GM19328 (cell line): ENCODE results near the gene PARVA.

ENCODE experiments used
- ATAC-seq: cut with Tn5 transposase; IDR thresholded peaks from one replicate; pipeline ENCODE4 v1.9.1; 2021; ENCODE audit warnings: mild to moderate bottlenecking, moderate library complexity; ENCODE audit not compliant: unreplicated experiment

The PARVA gene

DNA sequence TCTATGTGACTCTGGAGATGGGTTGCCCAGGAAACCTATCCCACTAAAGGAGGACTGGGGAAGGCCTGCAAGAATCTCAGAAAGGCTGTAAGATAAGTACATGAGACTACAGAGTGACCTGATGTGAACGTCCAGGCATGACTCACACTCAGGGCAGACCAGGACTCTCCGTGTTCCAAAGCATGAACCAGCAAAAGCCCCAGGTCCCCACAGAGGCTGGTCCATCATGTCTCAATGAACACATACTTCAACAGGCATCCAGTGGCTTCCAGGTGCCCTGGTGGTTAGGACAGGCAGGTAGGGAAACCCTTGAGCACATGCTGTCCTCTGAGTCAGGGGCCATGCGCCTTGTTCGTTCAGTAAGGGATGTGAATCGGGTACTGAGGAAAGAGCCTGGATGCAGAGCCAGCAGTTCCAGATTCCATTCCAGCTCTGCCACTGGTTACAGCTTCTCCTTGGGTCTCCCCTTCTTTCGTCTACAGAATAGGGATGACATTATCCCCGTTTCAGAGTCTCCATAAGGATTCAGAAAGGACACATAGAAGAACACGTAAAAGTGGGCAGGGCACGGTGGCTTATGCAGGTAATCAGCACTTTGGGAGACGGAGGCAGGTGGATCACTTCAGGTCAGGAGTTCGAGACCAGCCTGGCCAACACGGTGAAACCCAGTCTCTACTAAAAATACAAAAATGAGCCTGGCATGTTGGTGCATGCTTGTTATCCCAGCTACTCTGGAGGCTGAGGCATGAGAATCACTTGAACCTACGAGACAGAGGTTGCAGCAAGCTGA is 167.8 kb downstream of the PARVA start:
- no peak for ATAC-seq

GRCh38 chr11:12546122-12546521 is 168.8 kb downstream of the PARVA start:
- ATAC-seq = no peak

DNA sequence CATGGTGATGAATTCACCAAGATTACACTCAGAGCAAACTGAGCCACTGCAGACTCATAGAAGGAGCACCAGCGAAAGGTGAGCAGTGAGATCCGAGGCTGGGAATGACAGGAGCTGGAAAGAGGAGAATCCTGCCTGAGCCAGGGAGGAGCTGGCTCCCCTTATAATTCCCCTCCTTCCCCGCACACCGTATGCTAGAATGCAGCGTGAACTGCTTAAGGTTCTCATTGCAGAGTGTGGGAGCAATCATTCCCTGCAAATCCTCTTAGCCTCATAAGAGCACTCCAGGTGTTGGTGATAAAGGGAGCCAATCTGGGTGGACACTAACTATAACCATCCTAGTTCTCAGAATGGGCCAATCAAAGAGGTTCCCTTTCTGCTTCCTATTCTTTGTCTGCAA is 169.3 kb downstream of the PARVA start:
- ATAC-seq = no peak

DNA sequence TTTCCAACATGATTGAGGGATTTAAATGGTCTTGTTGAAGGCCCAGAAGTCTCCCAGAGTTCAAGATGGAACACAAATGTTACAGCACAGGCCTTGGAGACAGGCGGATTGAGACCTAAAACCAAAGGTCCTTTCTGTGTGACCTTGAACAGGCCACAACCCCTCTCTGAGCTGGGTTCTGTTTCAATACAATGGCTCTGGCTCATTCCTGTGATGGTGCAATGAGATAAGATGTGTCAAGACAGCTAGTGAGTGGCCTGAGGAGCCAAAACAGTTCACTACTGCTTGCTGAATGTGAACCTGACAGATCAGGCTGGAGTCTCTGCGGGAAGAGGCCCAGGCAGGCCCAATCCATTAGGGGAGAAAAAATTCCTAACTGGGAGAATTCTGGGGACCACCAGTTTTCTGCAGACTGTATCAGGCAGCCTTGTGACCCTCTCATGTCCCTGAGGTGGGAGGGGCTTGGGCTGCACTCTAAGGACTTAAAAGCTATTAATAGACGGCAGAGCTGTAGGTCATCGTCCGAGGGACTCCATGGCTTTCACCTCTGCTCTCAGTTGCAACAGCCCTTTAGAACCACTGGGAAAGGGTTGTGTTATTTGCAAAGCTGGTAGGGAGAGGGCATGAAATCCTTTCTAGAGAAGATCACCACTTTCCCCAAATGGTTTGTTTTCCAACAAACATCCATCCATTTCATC is 170.7 kb downstream of the PARVA start:
- ATAC-seq = no peak

DNA sequence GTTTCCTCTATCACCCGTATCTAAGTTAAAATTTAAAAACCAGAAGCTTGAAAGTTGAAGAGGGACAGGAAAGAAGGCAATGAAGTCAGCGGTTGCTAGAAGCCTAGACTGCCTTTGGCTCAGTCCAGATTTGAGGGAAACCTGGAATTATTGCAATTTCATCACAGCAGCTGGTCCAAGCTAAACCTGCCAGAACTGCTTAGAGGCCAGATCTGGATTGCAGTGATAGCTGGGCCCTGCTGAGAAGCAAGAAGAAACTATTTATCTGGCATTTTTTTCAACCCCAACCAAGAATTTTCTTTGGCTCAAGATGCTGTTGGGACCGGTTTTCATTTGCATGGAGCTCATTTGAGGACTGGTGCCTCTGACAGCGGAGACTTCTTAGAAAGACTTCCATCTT is 175.3 kb downstream of the PARVA start:
- ATAC-seq = no peak

GRCh38 chr11:12554122-12554521 is 176.8 kb downstream of the PARVA start:
- no peak for ATAC-seq

GRCh38 chr11:12556155-12556554 is 178.8 kb downstream of the PARVA start:
- no peak for ATAC-seq

DNA sequence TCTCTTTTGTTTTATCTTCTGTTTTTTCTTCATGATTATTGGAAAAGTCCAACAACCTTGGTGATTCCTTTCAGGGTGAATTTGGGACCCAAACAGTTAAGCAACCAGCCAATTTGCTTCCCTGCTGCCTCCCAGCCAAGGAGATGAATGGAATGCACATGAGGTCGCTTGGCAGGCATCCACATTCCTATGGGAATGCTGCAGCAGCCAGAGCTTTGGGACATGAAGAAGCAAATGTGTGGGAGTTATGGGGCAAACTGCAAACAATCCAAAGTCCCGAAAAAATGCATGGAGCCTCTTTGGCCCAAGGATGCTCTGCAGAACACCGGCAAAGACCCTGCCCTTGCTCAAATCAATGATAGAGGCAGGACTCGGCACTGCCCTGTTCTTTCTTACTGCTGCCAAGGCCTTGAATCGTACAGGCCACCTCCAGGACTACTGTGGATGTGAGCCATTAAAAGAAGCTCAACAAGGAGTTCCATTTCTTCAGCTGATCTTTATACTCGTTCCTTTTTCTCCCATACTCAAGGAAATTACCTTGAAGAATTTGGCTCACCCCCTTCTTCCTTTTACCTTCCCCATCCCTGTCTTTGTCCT is 179.5 kb downstream of the PARVA start:
- no peak for ATAC-seq

GRCh38 chr11:12559011-12559410 is 181.6 kb downstream of the PARVA start:
- ATAC-seq = no peak

DNA sequence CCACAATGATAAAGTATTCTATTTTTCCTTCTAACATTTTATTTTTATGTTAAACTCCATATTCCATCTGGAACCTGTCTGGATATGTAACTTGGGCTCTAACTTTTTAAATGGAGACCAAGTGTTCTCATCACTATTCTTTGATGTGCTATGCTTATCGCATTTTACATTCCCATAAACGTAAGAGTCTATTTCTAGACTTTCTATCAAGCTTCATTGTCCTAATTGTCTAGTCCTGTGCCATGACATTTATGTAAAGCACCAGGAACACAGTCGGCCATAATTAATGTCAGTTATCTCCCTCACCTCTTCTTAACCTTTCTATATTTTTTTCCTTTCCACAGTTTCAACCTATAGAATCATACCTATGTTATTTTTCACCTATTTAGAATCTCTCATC is 183.0 kb downstream of the PARVA start:
- ATAC-seq = no peak

GRCh38 chr11:12560861-12561260 is 183.5 kb downstream of the PARVA start:
- ATAC-seq = no peak

DNA sequence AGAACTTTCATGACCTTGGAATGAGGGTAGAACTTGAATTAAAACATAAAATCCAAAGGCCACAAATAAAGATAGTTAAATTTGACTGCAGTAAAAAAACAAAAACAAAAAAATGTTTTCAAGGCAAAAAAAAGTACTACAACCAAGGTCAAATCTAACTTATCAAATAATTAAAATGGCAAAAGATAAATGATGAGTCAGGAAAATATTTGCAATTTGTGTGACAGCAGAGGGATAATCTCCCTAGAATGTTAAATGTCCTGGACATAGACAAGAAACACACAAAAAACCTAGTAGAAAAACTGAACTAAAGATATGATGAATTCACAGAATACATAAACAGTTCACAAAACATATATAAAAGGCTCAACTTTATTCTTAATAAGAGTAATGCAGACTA is 186.6 kb downstream of the PARVA start:
- ATAC-seq = no peak

DNA sequence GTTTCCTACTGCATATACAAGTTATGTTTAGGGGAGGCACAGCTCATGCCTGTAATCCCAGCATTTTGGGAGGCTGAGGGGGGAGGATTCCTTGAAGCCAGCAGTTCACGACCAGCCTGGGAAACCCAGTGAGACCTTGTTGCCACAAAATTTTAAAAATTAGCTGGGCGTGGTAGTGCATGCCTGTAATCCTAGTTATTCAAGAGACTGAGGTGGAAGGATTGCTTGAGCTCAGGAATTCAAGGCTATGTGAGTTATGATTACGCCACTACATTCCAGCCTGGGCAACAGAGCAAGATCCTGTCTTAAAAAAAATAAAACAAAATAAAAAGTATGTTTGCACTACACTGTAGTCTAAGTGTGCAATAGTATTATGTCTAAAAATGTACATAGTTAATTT is 188.0 kb downstream of the PARVA start:
- ATAC-seq = no peak

GRCh38 chr11:12567746-12568460 is 190.5 kb downstream of the PARVA start:
- ATAC-seq = no peak

DNA sequence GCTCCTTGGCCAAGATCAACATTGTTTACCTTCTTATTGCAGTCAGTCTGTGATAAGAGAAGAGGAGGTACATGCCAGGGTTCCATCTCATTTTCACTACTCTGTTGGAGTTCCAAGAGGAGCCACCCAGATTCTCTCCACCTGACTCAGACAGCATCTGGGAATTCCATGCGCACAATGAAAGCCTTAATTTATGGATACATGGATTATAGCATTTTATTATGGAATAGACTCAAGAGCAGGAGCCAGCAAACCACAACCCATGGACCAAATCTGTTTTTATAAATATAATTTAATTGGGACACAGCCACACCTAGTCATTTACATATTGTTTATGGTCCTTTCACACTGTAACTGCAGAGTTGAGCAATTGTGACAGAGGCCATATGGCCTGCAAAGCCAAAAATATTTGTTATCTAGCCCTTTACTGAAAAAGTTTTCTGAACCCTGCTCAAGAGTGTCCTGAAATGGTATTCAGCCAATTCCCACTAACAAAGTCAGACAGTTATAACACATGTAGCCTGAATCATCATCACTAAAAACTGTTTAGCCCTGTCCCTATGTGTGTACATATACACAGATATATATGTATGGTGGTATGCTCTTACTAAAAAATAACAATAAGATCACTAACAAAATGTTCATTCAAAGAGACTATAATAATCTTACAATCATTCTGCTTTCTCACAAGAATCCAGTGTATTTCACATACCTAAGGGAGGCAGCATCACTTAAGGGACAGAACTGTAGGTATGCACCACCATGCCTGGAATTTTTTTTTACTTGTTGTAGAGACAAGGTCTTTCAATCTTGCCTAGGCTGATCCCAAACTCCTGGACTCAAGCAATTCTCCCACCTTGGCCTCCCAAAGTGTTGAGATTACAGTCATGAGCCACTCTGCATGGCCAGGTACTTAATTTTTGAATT is 192.4 kb downstream of the PARVA start:
- no peak for ATAC-seq

GRCh38 chr11:12573707-12574485 is 196.5 kb downstream of the PARVA start:
- no peak for ATAC-seq

GRCh38 chr11:12577725-12578644 is 200.6 kb downstream of the PARVA start:
- no peak for ATAC-seq

- no peak for ATAC-seq
Observed at GRCh38 chr11:12581416-12581815, 204.0 kb downstream of the PARVA start.

- no peak for ATAC-seq
Observed at GRCh38 chr11:12581923-12582322, 204.6 kb downstream of the PARVA start.
